Inflammatory macrophage (primary cell): ENCODE results near the gene STK24.

ENCODE experiments used
- DNase-seq, 2 donors: peaks; one replicate each; pipeline ENCODE4 v3.0.0-alpha.2; 2020 to 2022

The STK24 gene

GRCh38 chr13:98449273-98449672, 127.6 kb downstream of the STK24 start:
- no peak for DNase-seq

GRCh38 chr13:98448642-98448928, 128.3 kb downstream of the STK24 start:
- DNase-seq, result no peak

GRCh38 chr13:98447881-98448641, 128.8 kb downstream of the STK24 start:
- no peak for DNase-seq

DNA sequence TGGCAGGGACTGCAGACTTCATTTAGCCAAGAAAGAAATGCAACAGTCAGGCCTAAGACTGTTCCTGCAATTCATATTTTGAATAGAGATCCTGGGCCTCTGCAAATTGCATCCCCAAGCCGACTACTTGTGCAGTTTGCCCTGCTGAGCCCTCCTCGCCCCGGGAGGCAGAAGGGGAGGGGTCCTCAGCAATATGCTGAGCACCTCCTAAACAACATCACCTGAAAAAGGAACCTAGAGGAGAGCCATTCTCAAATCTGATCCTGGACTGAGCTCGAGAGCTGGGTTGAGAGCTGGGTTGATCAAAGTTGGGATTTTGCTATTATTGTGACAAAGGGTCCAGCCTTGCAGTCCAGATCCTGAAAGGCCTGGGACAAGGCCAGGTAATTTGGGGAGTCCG, 129.8 kb downstream of the STK24 start:
- DNase-seq, result no peak

DNA sequence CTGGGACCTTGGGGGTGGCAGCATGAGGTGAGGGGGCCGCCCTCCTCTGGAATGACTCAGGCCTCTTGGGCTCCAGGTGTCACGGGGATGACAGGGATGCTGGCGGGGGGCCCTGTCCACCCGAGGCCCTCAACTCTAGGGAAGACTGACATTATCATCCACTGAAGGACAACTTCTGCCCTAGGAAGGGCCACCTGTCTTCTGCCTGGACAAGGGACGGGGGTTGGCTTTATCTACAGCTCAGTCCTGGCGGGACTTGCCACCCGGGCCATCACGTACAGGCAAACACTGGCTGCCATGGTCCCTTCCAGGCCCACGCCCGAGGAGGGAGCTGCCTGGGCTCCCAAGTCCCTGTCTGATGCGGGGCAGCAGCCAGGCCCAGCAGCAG, 130.7 kb downstream of the STK24 start:
- DNase-seq, result no peak

DNA sequence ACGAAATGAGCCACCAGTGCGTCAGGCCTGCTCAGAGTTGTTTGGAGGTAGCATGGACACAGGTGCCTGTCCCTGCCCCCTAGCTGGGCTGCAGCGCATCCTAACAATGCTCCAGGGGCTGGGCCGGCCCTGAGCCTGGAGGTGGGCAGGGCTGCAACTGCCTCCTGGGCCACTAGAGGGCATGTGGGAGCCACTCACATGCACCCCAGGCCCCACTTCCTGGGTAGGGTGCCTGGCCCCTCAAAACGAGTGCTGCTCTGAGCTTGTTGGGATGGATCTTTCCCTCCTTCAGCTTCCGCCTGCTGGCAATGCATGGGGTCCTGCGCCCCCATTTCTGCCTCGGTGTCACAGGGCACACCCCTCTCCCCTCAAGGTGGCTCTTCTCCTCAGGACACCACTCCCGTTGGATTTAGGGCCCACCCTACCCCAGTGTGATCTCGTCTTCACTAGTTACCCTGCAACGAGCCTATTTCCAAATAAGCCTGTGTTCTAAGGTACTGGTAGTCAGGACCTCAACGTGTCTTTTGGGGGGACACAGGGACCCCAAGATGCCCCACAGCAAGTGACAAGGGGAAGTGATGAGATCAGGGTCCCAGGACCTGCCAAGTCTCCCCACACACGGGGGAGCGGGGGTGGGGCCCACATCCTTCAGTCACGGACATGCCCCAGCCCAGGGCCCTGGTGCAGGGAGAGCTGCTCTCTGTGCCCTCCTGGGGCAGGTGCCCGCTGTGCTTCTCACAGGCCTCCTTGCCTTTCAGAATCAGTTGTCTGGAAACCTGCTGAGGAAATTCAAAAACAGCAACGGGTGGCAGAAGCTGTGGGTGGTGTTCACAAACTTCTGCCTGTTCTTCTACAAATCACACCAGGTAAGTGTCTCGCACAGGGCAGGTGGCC, 131.3 kb downstream of the STK24 start:
- DNase-seq, result peak; percentile 61 to 64

DNA sequence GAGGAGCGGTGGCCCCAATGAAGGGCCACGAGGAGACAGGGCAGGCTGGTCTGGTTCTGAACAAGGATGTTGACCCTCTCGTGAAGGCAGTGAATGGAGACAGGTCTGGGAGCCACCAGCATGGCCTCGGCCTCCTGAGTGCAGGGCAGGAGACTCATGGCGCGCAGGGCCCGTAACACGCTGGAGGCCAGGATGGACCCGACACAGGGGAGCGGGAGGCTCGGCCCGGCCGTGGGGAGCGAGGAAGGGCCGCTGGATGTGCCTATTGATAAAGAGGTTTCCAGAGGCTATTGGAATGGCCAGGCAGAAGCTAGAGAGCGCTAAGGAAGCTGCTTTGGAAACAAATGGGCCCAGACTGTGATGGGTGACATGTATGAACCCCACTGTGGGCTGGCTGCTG, 132.5 kb downstream of the STK24 start:
- no peak for DNase-seq

- DNase-seq, result no peak
Measured at GRCh38 chr13:98443800-98444325, 133.0 kb downstream of the STK24 start.

DNA sequence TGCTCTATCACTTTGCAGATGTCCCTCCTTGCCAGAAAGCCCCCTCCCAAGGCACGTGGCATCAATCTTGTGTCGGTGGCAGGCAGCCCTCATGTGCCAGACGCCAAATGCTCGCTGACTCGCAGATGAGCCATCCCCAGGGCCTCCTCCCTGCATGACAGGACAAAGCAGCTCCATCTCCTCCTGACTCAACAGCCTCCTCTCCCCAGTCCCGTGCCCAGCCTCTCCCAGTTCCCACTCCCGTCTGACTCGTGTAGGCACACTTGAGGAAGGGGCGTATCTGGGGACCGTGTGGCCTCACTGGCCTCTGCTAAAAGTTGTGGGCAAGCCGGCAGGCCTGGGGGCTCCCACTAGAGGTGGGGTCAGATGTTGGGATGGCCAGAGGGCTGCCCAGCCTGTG, 133.6 kb downstream of the STK24 start:
- DNase-seq, result peak; percentile 11 to 60

DNA sequence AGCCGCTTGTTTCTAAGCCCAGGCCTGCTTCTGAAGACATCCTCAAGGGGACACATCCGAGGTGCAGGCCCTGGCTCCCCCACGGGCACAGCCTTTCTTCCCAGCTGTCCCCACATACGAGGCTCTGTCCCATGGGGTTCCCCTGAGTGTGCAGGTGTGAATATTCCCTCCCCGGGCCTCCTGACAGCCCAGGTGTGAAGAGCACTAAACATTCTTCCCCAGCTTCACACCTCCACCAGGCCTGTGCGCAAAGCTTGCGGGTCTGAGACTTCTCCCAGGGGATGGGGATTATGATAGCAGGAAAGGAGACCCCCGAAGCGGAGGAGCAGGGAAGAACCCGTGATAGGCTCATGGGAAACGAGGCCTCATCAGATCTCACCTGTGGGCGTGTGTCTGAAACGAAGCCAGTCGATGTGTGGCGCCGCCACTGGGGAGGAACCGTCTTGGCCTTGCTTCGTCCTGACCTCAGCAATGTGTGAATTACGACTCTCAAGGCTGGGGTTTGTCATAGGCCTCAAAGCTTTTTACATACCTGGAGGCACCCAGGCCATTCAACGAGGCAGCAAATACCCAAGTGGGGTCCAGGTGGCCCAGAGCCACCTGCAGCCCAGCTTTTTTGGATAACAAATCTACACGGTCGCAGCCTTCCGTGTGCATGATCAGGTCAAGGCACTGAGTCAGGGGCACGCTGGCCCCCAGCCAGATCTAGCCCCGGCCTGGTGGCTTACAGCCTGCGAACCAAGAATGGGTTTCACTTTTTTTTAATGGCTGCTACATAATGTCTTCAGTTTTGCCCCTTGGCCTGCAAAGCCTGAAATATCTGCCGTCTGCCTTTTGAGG, 134.3 kb downstream of the STK24 start:
- no peak for DNase-seq

DNA sequence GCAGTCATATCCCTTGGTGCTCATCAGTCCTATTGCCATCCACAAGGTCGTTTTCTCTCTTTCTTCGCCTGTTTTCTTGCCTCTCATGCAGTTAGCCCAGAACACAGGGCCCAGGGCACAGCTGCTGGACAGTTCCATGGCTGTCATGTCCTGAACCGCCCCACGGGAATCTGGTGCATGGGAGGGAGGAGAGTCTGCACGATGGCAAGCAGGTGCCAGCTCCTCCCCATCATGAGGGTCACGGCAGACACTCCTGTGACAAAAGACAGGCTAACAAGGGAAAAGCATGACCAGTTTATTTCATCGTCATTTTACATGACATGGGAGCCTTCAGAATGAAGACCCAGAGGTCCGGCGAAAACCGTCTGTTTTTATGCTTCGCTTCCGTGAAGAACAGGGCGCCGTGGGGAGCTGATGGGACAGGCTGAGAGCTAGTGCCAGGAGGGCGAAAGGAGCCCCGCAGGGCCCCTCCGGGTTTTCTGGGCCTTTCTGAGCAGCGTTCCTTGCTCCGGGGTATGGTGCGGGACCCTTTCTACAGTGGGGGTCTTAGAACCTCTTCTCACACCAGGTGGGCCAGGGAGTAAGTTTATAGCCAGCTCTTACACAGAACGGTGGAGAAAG, 135.7 kb downstream of the STK24 start:
- no peak for DNase-seq

- no peak for DNase-seq
Measured at GRCh38 chr13:98440390-98441055, 136.4 kb downstream of the STK24 start.

DNA sequence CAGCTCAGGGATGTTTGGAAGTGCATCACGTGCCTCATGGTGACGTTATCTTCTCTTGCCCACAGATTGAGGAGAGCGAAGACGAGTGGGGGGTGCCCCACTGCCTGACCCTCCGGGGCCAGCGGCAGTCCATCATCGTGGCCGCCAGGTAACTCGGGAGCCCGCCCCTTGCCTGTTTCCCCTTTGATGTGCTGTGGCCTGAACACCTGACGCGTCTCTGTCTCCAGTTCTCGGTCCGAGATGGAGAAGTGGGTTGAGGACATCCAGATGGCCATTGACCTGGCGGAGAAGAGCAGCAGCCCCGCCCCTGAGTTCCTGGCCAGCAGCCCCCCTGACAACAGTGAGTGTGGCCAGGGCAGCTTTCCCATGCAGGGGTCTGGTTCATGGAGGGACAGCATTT, 137.0 kb downstream of the STK24 start:
- no peak for DNase-seq

DNA sequence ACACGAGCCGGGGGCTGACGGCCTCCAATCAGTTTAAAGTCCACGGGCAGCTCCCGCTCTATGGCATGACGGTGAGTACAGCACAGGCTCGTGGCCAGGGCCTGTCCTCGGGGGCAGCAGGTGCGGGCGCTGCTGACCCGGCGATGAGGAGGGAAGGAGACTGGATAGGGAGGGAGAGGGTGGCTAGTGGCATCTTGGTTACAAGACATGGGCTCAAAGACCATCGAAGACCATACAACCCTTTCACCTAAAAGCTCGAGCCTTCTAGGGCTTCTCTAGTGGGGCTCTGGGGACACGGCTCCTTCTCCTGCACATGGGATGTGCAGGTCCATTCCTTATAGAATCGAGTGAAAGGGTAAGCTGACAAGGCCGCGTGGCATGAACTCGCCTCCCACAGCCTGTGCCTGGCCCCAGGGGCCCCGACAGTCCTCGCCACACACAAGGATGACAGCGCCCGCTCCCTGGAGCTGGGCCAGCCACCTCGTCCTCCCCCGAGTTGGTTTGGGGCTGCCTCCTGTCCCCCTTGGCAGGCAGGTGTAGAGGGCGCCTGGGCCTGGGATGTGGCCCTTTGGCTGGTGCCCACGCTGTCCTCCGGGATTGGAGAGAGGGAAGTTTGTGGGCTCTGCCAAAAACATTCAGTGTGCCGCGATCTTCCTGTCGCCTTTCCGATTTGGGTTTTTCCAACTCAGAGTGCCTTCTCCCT, 137.6 kb downstream of the STK24 start:
- DNase-seq, result no peak

- no peak for DNase-seq
Measured at GRCh38 chr13:98438246-98439125, 138.4 kb downstream of the STK24 start.

DNA sequence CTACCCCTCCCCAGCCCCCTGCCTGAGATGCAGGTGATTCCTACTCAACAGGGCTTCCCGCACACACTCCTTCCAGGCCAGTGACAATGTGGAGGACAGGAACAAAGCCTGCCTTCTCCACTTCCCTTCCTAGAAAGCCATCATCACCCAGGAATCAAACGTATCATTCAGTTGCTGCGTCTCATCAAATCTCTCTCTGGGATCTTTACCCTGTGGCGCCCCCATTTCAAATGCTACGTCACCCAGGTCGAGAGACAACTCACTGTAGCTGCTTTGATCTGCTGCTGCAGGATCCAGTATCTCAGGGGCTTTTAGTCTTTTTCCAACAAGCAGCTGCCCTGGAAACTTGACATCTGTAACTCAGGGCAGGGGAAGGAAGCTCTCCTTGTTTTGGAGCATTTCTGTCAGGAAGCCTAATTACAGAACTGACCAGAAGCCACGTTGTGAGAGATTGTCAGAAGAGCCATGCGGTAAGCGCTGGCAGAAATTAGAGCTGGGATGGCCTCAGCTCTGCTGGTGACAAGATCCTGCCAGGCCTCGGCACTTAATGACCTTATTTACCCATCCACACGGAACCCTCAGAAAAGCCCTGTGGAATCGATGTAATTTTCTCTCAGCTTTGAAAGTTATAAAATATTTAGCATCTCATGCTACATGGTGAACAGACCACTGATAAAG, 140.5 kb downstream of the STK24 start:
- DNase-seq, result no peak

- no peak for DNase-seq
Measured at GRCh38 chr13:98435376-98435775, 141.5 kb downstream of the STK24 start.

- no peak for DNase-seq
Measured at GRCh38 chr13:98434060-98434459, 142.8 kb downstream of the STK24 start.

- DNase-seq, result no peak
Measured at GRCh38 chr13:98433654-98434053, 143.3 kb downstream of the STK24 start.

DNA sequence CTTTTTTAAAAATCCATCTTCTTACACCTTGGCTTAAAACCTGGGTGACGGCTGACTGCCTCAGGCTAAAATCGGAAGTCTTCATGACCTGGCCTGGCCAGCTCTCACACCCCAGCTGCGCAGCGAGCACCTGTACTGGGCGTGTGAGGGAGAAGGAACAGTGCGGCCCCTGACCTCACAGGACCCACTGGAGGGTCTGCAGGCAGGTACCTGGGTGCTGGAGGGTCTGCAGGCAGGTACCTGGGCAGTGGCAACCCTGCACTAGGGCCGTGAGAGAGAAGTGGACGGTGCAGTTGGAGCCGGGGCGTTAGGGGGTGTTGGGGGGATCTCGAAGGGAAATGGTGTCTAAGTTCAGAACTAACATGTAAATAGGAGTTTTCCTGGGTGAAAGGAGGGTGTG, 144.3 kb downstream of the STK24 start:
- DNase-seq, result no peak
